ENCODE data around the gene SPIRE1.

DNA sequence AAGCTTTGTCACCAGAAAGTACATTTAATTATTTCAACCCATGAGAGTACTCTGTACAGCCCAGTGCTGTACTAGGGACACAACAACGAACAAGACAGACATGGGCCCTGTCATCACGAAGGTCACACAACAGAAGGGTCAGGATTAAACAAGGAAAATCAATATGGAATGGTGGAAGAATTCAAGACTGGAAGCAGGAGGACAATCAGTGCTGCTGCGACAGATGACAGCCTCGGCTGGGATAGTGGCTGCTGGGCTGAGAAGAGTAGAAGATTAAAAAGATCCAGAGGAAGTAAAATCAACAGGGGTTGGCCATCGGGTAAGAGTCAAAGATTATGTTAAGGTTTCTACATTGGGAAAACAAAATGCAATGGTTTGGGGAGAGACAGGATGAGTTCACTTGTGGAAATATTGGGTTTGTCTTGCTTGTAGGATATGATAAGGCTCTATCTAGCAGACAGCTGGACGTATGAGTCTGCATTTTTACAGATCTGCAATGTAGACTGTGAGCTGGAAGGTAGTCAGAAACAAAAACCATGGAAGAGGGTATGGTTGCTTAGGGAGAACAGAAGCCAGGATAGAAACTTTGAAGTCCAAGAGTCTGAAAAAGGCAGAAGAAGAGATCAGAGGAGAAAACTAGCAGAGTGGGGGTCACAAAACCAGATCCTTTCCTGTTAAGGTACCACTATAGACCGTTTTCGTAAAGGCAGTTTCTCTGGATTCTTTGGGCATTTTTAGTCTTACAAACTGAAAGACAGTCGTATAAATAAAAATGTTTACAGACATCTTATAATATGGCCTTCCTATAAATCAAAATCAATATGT lies 166.1 kb downstream of the SPIRE1 start:
- TF ChIP-seq, protein P1, sequence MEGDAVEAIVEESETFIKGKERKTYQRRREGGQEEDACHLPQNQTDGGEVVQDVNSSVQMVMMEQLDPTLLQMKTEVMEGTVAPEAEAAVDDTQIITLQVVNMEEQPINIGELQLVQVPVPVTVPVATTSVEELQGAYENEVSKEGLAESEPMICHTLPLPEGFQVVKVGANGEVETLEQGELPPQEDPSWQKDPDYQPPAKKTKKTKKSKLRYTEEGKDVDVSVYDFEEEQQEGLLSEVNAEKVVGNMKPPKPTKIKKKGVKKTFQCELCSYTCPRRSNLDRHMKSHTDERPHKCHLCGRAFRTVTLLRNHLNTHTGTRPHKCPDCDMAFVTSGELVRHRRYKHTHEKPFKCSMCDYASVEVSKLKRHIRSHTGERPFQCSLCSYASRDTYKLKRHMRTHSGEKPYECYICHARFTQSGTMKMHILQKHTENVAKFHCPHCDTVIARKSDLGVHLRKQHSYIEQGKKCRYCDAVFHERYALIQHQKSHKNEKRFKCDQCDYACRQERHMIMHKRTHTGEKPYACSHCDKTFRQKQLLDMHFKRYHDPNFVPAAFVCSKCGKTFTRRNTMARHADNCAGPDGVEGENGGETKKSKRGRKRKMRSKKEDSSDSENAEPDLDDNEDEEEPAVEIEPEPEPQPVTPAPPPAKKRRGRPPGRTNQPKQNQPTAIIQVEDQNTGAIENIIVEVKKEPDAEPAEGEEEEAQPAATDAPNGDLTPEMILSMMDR (IDR thresholded peaks at IDR 0.05) = no peak
- TF ChIP-seq POLR2A (IDR thresholded peaks at IDR 0.05) = no peak
